Measurements from ENCODE around the gene NTPCR. TPM values are rescaled to one million over a fixed set of nuclear protein-coding genes. Genes with fewer than 3 reads are reported as not detected.
"Not testable (repeated sequence)": the region's sequence is repeated elsewhere in the genome, so short reads cannot be mapped to it uniquely, and the experiment has no call there.

Gene NTPCR
- total and polyA plus RNA-seq, 3 donors from 2014 or later = 25.5 to 85.1 (median 38.8) TPM

DNA sequence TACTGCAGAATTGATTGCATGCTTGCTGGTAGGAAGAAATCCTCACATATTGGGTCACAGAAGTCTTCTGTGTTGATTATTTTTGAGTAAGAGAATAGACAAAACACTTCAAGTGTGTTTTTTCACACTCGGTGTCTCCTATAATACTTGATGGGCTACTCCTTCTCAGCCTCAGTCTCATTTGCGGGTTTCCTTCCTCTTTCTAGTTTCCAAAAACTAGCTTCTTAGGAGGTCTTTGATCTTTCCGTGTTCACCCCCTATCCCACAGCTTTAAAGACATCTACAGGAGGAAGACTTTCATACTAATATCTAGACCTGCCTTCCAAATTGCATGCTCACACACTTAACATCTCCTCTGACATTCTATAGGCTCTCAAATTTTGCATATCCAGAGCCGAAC lies 40.7 kb upstream of the NTPCR start:
- no peak for DNase-seq
- H3K27ac ChIP-seq = no peak overlapping the region
- intact Hi-C loops (cut with DNase I; ENCODE audit: low total_unique reads) = no loop called here
- no peaks in the 10 kb centered on the region for H3K4me1 ChIP-seq
- no peaks in the 10 kb centered on the region for H3K36me3 ChIP-seq (ENCODE audit: low read depth, missing control alignments)
- 65 to 84% methylated on average over 4 of the region's 4 CpGs for whole genome bisulfite sequencing, 2 donors
- no peaks in the 10 kb centered on the region for H3K27me3 ChIP-seq
- TF ChIP-seq, protein P1, sequence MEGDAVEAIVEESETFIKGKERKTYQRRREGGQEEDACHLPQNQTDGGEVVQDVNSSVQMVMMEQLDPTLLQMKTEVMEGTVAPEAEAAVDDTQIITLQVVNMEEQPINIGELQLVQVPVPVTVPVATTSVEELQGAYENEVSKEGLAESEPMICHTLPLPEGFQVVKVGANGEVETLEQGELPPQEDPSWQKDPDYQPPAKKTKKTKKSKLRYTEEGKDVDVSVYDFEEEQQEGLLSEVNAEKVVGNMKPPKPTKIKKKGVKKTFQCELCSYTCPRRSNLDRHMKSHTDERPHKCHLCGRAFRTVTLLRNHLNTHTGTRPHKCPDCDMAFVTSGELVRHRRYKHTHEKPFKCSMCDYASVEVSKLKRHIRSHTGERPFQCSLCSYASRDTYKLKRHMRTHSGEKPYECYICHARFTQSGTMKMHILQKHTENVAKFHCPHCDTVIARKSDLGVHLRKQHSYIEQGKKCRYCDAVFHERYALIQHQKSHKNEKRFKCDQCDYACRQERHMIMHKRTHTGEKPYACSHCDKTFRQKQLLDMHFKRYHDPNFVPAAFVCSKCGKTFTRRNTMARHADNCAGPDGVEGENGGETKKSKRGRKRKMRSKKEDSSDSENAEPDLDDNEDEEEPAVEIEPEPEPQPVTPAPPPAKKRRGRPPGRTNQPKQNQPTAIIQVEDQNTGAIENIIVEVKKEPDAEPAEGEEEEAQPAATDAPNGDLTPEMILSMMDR (IDR thresholded peaks at IDR 0.05) = no peak
- no peak for TF ChIP-seq POLR2A (IDR thresholded peaks at IDR 0.05)
- no peak overlapping the region for H3K4me3 ChIP-seq
- no peaks in the 10 kb centered on the region for H3K9me3 ChIP-seq

DNA sequence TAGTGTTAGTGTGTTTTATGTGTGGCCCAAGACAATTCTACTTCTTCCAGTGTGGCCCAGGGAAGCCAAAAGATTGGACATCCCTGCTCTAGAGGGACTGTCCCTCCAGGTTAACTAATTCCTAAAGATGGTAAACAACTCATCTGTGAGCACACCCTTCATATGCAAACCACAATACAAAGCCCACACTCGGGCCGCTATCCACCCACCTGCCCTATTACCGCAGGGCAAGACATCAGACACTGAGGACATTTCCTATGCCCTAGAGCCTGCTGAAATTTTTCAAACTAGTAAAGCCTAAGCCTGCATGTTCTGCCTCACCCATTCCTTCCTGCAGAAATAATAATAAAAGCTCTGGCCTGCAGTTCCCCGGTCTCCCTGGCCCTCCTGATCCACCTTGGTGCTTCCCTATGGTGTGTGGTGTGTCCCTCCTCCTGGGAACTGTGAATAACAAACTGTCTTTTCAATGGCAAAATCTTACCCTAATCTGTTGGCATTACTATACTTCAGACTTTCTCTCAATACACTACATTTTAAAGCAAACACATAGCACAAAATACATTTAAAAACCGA lies 39.3 kb upstream of the NTPCR start:
- Histone ChIP-seq H3K27me3 (no peaks in the 10 kb centered on the region), H3K4me1 (no peaks in the 10 kb centered on the region), H3K4me3 (no peak overlapping the region), H3K36me3 (ENCODE audit: low read depth, missing control alignments) (no peaks in the 10 kb centered on the region), H3K27ac (no peak overlapping the region), H3K9me3 (no peaks in the 10 kb centered on the region)
- TF ChIP-seq POLR2A (IDR thresholded peaks at IDR 0.05) = no peak
- TF ChIP-seq, protein P1 (IDR thresholded peaks at IDR 0.05) = no peak
- DNase-seq = no peak
- intact Hi-C loops (cut with DNase I; ENCODE audit: low total_unique reads) = no loop called here
- WGBS, 2 donors = 83 to 84% methylated on average over 5 of the region's 5 CpGs

DNA sequence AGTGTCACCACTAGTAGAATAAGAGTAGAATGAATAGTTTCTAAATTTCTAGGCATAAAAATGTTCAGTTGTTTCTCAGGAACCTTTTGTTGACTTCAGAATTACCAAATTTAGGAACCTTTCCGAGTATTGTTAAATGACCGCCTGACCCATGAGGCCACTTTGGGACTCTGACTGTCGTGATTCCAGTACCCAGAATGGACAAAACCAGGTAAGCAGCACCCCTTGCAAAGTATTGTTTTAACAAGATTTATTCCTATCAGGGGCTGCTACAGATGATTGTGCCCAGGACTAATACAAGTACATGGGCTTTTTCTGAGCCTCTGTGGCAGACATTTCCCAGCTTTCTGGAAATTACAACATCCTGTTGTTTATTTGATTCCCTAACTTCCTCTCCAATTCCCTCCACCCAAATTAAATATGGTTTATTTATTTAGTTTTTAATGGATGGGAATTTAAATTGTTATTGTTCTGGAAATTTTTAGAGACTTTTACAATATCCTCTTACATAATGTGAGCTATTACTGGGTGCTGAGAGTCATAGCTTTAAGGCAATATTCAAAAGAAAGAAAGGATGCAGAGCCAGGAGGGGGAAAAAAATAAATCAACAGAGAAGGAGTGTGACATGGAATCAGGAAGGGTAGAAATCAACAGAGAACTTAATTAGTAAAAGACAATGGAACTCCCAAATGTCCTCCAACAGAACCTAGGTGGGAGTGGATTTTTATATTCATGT lies 37.4 kb upstream of the NTPCR start:
- TF ChIP-seq POLR2A (IDR thresholded peaks at IDR 0.05) = no peak
- TF ChIP-seq, protein P1 (IDR thresholded peaks at IDR 0.05) = no peak
- H3K4me1 ChIP-seq = no peaks in the 10 kb centered on the region
- no peak overlapping the region for H3K4me3 ChIP-seq
- H3K27me3 ChIP-seq = no peaks in the 10 kb centered on the region
- WGBS, 2 donors = 84% methylated on average over 3 of the region's 3 CpGs
- H3K9me3 ChIP-seq = no peaks in the 10 kb centered on the region
- intact Hi-C loops (cut with DNase I; ENCODE audit: low total_unique reads) = no loop called here
- no peaks in the 10 kb centered on the region for H3K36me3 ChIP-seq (ENCODE audit: low read depth, missing control alignments)
- no peak overlapping the region for H3K27ac ChIP-seq
- no peak for DNase-seq

DNA sequence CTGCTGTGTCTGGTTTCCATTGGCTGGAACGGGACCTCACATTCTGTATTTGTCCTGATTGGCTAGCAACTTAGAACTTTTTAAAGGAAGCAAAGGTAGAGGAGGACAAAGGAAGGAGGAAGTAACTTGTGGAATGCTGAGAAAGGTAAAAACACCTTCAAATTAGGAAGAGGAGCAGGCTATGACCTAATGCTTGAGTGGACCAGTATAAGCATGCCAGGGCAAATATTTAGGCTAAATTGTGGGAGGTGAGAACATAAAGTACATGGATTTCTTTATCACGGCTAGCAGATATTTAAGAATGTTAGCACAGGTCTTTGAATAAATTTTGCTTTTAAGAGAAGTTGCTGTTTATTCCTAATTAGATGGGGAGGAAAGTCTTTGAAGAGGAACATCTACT lies 36.1 kb upstream of the NTPCR start:
- DNase-seq; intact Hi-C loops (cut with DNase I; ENCODE audit: low total_unique reads); H3K4me3 ChIP-seq; H3K36me3 ChIP-seq (ENCODE audit: low read depth, missing control alignments); H3K27me3 ChIP-seq; H3K9me3 ChIP-seq; H3K27ac ChIP-seq; H3K4me1 ChIP-seq: not testable (repeated sequence)
- WGBS, 2 donors = 78 to 82% methylated on average over 2 of the region's 2 CpGs

DNA sequence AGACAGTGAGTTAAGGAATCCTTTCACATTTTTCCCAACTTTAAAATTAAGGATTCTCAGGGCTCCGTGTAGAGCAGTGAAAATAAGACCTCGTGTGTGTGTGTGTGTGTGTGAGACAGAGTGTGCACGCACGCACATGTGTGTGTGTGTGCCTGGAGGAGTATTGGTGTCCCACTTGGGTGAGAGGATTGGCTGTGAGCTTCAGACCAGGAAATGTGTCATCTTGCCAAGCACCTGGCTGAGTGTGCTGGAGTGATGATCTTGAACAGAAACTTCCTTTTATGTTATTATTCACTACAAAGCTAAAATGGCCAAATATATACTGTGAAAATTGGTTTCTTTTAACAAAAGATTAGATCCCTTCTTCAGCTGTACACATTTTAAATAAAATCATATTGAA lies 35.2 kb upstream of the NTPCR start:
- 58 to 77% methylated on average over 4 of the region's 4 CpGs for WGBS, 2 donors
- TF ChIP-seq, protein P1 (IDR thresholded peaks at IDR 0.05) = no peak
- TF ChIP-seq POLR2A (IDR thresholded peaks at IDR 0.05) = no peak

More for the DNA sequence above, 35.2 kb upstream of the NTPCR start:
- no peak overlapping the region for H3K27ac ChIP-seq
- no peak overlapping the region for H3K4me3 ChIP-seq
- no peaks in the 10 kb centered on the region for H3K4me1 ChIP-seq
- H3K9me3 ChIP-seq = no peaks in the 10 kb centered on the region
- no peaks in the 10 kb centered on the region for H3K27me3 ChIP-seq
- DNase-seq = no peak
- H3K36me3 ChIP-seq (ENCODE audit: low read depth, missing control alignments) = no peaks in the 10 kb centered on the region
- intact Hi-C loops (cut with DNase I; ENCODE audit: low total_unique reads) = no loop called here
